Lung (tissue), 12 donors: ENCODE measurements around the gene MRPS25. TPM values are rescaled to one million over a fixed set of nuclear protein-coding genes. Genes with fewer than 3 reads are reported as not detected.

ENCODE experiments used
- ATAC-seq: fragments of 200-7000 bp; cut with Tn5 transposase; one replicate; pipeline ENCODE4 v1.9.1; 2020; ENCODE audit warnings: moderate number of reproducible peaks; ENCODE audit not compliant: insufficient read depth, low FRiP score
- DNase-seq, 3 donors: peaks; one replicate each; pipeline ENCODE4 v3.0.0-alpha.2; 2013 to 2017
- H3K27ac ChIP-seq, 2 donors: one replicate each; pipeline ENCODE4 v1.5.1; 2013; ENCODE audit warnings: mild to moderate bottlenecking in 2 of 2, moderate library complexity in 2 of 2, control low read depth in 1 of 2, inconsistent platforms in 1 of 2, low read depth in 1 of 2, low read length in 1 of 2
- H3K27me3 ChIP-seq, 3 donors: one replicate each; pipeline ENCODE4 v1.5.1; 2013; ENCODE audit warnings: low read length in 2 of 3; ENCODE audit not compliant: control insufficient read depth in 3 of 3, insufficient read depth in 3 of 3
- H3K36me3 ChIP-seq, 4 donors: one replicate each; pipeline ENCODE4 v1.5.1; 2013; ENCODE audit warnings: low read length in 4 of 4, mild to moderate bottlenecking in 1 of 4, moderate library complexity in 1 of 4; ENCODE audit not compliant: control insufficient read depth in 4 of 4, insufficient read depth in 4 of 4
- H3K4me1 ChIP-seq, 5 donors: one replicate each; pipeline ENCODE4 v1.5.1; 2013; ENCODE audit warnings: low read length in 5 of 5, mild to moderate bottlenecking in 2 of 5, moderate library complexity in 1 of 5; ENCODE audit not compliant: control insufficient read depth in 5 of 5, insufficient read depth in 5 of 5
- H3K4me3 ChIP-seq: one replicate; pipeline ENCODE4 v1.5.1; 2013; ENCODE audit warnings: mild to moderate bottlenecking, control low read depth, moderate library complexity
- H3K9ac ChIP-seq, 2 donors: one replicate each; pipeline ENCODE4 v1.5.1; 2013; ENCODE audit warnings: low read length in 2 of 2, control low read depth in 1 of 2; ENCODE audit not compliant: insufficient read depth in 1 of 2
- H3K9me3 ChIP-seq, 4 donors: one replicate each; pipeline ENCODE4 v1.5.1; 2013; ENCODE audit warnings: low read length in 3 of 4, mild to moderate bottlenecking in 1 of 4, moderate library complexity in 1 of 4; ENCODE audit not compliant: control insufficient read depth in 4 of 4, insufficient read depth in 3 of 4
- WGBS, 2 donors: extraction: QIAGEN DNeasy Blood & Tissue Kit; methylation state at CpG; one replicate each; pipeline ENCODE4 v1.1.7; 2013; 5-methylcytosine and 5-hydroxymethylcytosine counted together
- polyA plus RNA-seq, 2 donors: library from polyadenylated mRNA; stranded (reverse); fragments of 200-250 nt; gene quantifications; one replicate each; pipeline ENCODE4 v1.2.1, GENCODE V29; 2013
- total RNA-seq, 2 donors: library from RNA; depleted of rRNA in 1 of 2; stranded (reverse); fragments of >200 nt in 1 of 2; gene quantifications; one replicate each; pipeline ENCODE4 v1.2.1, GENCODE V29; 2014 to 2021
- TF ChIP-seq, protein P1 (sequence below): IDR thresholded peaks from 2 replicates; pipeline ENCODE4 v1.5.1; 2012; ENCODE audit warnings: mild to moderate bottlenecking; ENCODE audit errors: control extremely low read depth, extremely low read depth
- donor health status: control.
- donor health status: control.
- donor health status: Bipolar disorder and iron deficiency.
- donor health status: healthy.
- donor health status: DM: yes; HTN: yes; CAD: no.

Gene MRPS25
- total and polyA plus RNA-seq, 4 donors: 19.9 to 71.5 (median 57.5) TPM

DNA sequence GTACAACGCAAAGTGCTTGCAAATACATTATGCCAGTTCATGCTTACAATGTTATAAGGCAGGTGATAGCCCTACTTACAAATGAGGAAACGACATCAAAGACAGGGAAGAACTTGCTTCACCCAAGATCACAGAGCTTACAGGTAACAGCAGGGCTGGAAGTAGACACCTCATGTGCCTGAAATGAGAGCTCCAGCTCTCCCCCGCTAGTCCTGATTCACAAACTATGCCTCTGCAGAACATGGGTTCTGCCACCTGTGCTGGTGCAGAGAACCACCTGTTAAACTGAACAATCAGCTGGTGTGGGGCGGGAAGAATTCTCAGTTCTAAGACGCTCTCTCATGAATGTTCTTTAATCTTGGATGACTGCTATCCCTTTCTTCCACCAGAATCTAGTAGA is 26.5 kb upstream of the MRPS25 start:
- Histone ChIP-seq H3K27me3 (no peaks in the 10 kb centered on the region), H3K27ac (no peak overlapping the region), H3K9me3 (no peaks in the 10 kb centered on the region), H3K36me3 (peaks cover 15 to 50% (median 26%) of the 10 kb centered on the region in 4 donors), H3K4me1 (peaks cover 0 to 2% (median 0%) of the 10 kb centered on the region in 5 donors), H3K9ac (no peak overlapping the region), H3K4me3 (no peak overlapping the region)
- ATAC-seq: no peak
- DNase-seq: no peak
- 73 to 84% methylated on average over 5 of the region's 5 CpGs for WGBS, 2 donors
- TF ChIP-seq, protein P1, sequence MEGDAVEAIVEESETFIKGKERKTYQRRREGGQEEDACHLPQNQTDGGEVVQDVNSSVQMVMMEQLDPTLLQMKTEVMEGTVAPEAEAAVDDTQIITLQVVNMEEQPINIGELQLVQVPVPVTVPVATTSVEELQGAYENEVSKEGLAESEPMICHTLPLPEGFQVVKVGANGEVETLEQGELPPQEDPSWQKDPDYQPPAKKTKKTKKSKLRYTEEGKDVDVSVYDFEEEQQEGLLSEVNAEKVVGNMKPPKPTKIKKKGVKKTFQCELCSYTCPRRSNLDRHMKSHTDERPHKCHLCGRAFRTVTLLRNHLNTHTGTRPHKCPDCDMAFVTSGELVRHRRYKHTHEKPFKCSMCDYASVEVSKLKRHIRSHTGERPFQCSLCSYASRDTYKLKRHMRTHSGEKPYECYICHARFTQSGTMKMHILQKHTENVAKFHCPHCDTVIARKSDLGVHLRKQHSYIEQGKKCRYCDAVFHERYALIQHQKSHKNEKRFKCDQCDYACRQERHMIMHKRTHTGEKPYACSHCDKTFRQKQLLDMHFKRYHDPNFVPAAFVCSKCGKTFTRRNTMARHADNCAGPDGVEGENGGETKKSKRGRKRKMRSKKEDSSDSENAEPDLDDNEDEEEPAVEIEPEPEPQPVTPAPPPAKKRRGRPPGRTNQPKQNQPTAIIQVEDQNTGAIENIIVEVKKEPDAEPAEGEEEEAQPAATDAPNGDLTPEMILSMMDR: no peak

DNA sequence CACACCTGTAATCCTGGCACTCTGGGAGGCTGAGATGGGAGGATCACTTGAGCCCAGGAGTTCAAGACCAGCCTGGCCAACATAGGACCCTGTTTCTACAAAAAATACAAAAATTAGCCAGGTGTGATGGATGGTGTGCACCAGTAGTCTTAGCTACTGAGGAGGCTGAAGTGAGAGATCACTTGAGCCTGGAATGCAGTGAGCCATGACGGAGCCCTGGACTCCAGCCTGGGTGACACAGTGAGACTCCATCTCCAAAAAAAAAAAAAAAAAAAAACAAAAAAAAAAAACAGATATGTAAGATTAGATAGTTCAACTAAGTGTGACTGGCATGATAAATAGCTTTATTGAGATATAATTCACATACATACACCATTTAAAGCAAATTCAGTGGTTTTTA is 24.1 kb upstream of the MRPS25 start:
- ATAC-seq (no peak), DNase-seq (no peak)
- Histone ChIP-seq H3K4me3 (no peak overlapping the region), H3K9me3 (no peaks in the 10 kb centered on the region), H3K27me3 (no peaks in the 10 kb centered on the region), H3K9ac (no peak overlapping the region), H3K36me3 (peaks cover 15 to 46% (median 26%) of the 10 kb centered on the region in 4 donors), H3K4me1 (no peaks in the 10 kb centered on the region), H3K27ac (no peak overlapping the region)
- 95 to 96% methylated on average over 1 of the region's 1 CpG for WGBS, 2 donors
- TF ChIP-seq, protein P1: no peak

DNA sequence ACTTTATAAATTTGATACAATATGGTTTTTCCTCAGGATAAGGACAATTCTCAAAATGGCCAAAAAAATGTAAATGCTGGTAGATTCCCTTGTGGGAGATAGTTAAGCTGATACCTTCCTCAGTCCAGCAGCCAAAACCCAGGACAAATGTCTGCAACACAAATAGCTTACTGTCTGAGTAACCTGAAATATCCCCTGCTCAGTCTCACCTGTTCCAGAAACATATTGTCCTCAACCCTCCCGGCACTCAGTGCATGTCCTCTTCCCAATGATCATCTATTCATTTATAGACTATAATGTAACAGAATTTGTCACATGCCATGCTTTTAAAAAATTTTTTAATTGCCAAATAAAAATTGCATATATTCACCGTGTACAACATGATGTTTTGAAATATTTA is 21.6 kb upstream of the MRPS25 start:
- ATAC-seq (no peak), DNase-seq (no peak)
- no peak overlapping the region for H3K27ac ChIP-seq
- 79 to 88% methylated on average over 2 of the region's 2 CpGs for WGBS, 2 donors
- H3K9ac ChIP-seq: no peak overlapping the region
- no peaks in the 10 kb centered on the region for H3K27me3 ChIP-seq
- no peak overlapping the region for H3K4me3 ChIP-seq
- H3K9me3 ChIP-seq: no peaks in the 10 kb centered on the region
- peaks cover 29 to 60% (median 37%) of the 10 kb centered on the region in 4 donors for H3K36me3 ChIP-seq
- H3K4me1 ChIP-seq: peaks cover 0 to 5% (median 0%) of the 10 kb centered on the region in 5 donors
- TF ChIP-seq, protein P1: no peak

DNA sequence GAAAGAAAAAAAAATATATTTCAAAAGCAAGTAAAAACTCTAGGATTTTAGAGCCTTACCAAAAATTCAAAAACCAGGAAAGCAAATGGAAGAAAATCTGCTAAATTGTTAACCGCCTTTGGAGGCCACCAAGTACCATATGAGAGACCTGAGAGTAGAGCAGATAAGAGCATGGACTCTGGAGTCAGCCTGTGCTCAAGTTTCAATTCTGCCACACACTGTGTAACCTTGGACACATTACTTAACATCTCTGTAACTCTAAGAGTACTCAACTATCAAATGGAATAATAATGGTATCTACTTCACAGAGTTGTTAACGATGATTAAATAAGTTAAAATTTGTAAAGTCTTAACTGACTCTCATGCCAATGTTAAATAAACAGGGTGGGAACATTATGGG is 21.1 kb upstream of the MRPS25 start:
- TF ChIP-seq, protein P1: no peak
- Histone ChIP-seq H3K9ac (no peak overlapping the region), H3K36me3 (peaks cover 29 to 61% (median 37%) of the 10 kb centered on the region in 4 donors), H3K27me3 (no peaks in the 10 kb centered on the region), H3K4me1 (peaks cover 0 to 5% (median 0%) of the 10 kb centered on the region in 5 donors), H3K9me3 (no peaks in the 10 kb centered on the region), H3K27ac (no peak overlapping the region), H3K4me3 (no peak overlapping the region)
- ATAC-seq (no peak), DNase-seq (no peak)
- WGBS, 2 donors: 96 to 97% methylated on average over 2 of the region's 2 CpGs
